Neural cell (in vitro differentiated cells): ENCODE results near the gene PPP3CA. TPM values are rescaled to one million over a fixed set of nuclear protein-coding genes. Genes with fewer than 3 reads are reported as not detected.

Experiments used
- H2AFZ ChIP-seq: fragments of 200-600, 300-800 bp; sonication (generic), shearing (Covaris generic); 2 replicates; pipeline ENCODE4 v1.6.0; 2014; ENCODE audit warnings: low read depth, mild to moderate bottlenecking, antibody characterized with exemption, low read length, moderate library complexity
- H3F3A ChIP-seq: fragments of 200-600 bp; shearing (Covaris generic); 2 replicates; pipeline ENCODE4 v1.6.1; 2016; ENCODE audit warnings: mild to moderate bottlenecking, moderate library complexity, mixed read lengths, antibody characterized with exemption, low read length; ENCODE audit not compliant: insufficient read depth, poor library complexity, severe bottlenecking
- H3K27ac ChIP-seq: fragments of 200-600, 300-800 bp; sonication (generic), shearing (Covaris generic); 2 replicates; pipeline ENCODE4 v1.5.1; 2014; ENCODE audit warnings: mild to moderate bottlenecking, low read length, moderate library complexity
- H3K27me3 ChIP-seq: fragments of 300-800, 200-600 bp; sonication (generic), shearing (Covaris generic); 2 replicates; pipeline ENCODE4 v1.6.0; 2014; ENCODE audit warnings: mild to moderate bottlenecking, low read depth, low read length, moderate library complexity; ENCODE audit not compliant: insufficient read depth
- H3K36me3 ChIP-seq: fragments of 300-800, 200-600 bp; sonication (generic), shearing (Covaris generic); 2 replicates; pipeline ENCODE4 v1.5.1; 2014; ENCODE audit warnings: mild to moderate bottlenecking, antibody characterized with exemption, low read length, moderate library complexity; ENCODE audit not compliant: insufficient read depth
- H3K4me2 ChIP-seq: fragments of 300-800, 200-600 bp; sonication (generic), shearing (Covaris generic); 2 replicates; pipeline ENCODE4 v1.6.0; 2014; ENCODE audit warnings: mild to moderate bottlenecking, low read length
- H3K4me3 ChIP-seq: fragments of 300-800, 200-600 bp; sonication (generic), shearing (Covaris generic); 2 replicates; pipeline ENCODE4 v1.5.1; 2014; ENCODE audit warnings: mild to moderate bottlenecking, low read length, moderate library complexity
- H3K79me2 ChIP-seq: fragments of 200-600 bp; shearing (Covaris generic); replicated peaks from 2 replicates; pipeline ENCODE4 v1.6.0; 2014; ENCODE audit warnings: mild to moderate bottlenecking, low read length, moderate library complexity; ENCODE audit not compliant: insufficient read depth
- H3K9ac ChIP-seq: fragments of 300-800, 200-600 bp; sonication (generic), shearing (Covaris generic); 2 replicates; pipeline ENCODE4 v1.6.1; 2016; ENCODE audit warnings: mild to moderate bottlenecking, low read length, mixed read lengths
- H3K9me2 ChIP-seq: fragments of 200-600 bp; shearing (Covaris generic); 2 replicates; pipeline ENCODE4 v1.6.1; 2016; ENCODE audit warnings: mild to moderate bottlenecking, low read length, mixed read lengths; ENCODE audit not compliant: insufficient read depth
- H3K9me3 ChIP-seq: fragments of 200-600, 300-800 bp; sonication (generic), shearing (Covaris generic); 2 replicates; pipeline ENCODE4 v1.6.1; 2016; ENCODE audit warnings: mild to moderate bottlenecking, mixed run types, low read length, moderate library complexity, mixed read lengths
- H4K20me1 ChIP-seq: fragments of 200-600 bp; shearing (Covaris generic); 2 replicates; pipeline ENCODE4 v1.6.1; 2016; ENCODE audit warnings: mild to moderate bottlenecking, mixed run types; ENCODE audit not compliant: insufficient read depth
- EP300 ChIP-seq: fragments of 450-650 bp; conservative IDR thresholded peaks from 2 replicates; pipeline ENCODE4 v1.6.1; 2014; ENCODE audit warnings: antibody characterized with exemption, mild to moderate bottlenecking, moderate library complexity; ENCODE audit not compliant: poor library complexity, severe bottlenecking
- EZH2 ChIP-seq: fragments of 200-600, 300-800 bp; shearing (Covaris generic), sonication (generic); IDR thresholded peaks from 2 replicates; pipeline ENCODE4 v1.6.1; 2014; ENCODE audit warnings: antibody characterized with exemption, low read length, borderline replicate concordance, mild to moderate bottlenecking; ENCODE audit not compliant: insufficient read depth, poor library complexity, severe bottlenecking
- MXI1 ChIP-seq: fragments of 450-650 bp; conservative IDR thresholded peaks from 2 replicates; pipeline ENCODE4 v1.6.1; 2014; ENCODE audit warnings: antibody characterized with exemption, mild to moderate bottlenecking; ENCODE audit not compliant: poor library complexity, severe bottlenecking
- POLR2AphosphoS5 ChIP-seq: IDR thresholded peaks from 2 replicates; pipeline ENCODE4 v1.6.1; 2012
- RAD21 ChIP-seq: fragments of 450-650 bp; conservative IDR thresholded peaks from 2 replicates; pipeline ENCODE4 v1.6.1; 2014; ENCODE audit warnings: antibody characterized with exemption, mild to moderate bottlenecking, moderate library complexity
- REST ChIP-seq: IDR thresholded peaks from 2 replicates; pipeline ENCODE4 v1.6.1; 2012; ENCODE audit warnings: borderline replicate concordance
- SMC3 ChIP-seq: fragments of 450-650 bp; conservative IDR thresholded peaks from 2 replicates; pipeline ENCODE4 v1.6.1; 2014; ENCODE audit warnings: antibody characterized with exemption, mild to moderate bottlenecking, moderate library complexity; ENCODE audit not compliant: poor library complexity
- TAF1 ChIP-seq: IDR thresholded peaks from 2 replicates; pipeline ENCODE4 v1.6.1; 2012; ENCODE audit warnings: low read depth
- polyA plus RNA-seq: library from polyadenylated mRNA; depleted of rRNA; stranded (reverse); fragments of >200 nt; gene quantifications from 2 replicates; pipeline ENCODE4 v1.2.3, GENCODE V29; 2014
- TF ChIP-seq, protein P1 (sequence below): fragments of 450-650 bp; IDR thresholded peaks from 2 replicates; pipeline ENCODE4 v1.5.1; 2014; ENCODE audit warnings: antibody characterized with exemption, mild to moderate bottlenecking, moderate library complexity; ENCODE audit not compliant: poor library complexity, severe bottlenecking

Gene PPP3CA
- polyA plus RNA-seq, 1 donor from 2014 or later: 78.2 TPM

DNA sequence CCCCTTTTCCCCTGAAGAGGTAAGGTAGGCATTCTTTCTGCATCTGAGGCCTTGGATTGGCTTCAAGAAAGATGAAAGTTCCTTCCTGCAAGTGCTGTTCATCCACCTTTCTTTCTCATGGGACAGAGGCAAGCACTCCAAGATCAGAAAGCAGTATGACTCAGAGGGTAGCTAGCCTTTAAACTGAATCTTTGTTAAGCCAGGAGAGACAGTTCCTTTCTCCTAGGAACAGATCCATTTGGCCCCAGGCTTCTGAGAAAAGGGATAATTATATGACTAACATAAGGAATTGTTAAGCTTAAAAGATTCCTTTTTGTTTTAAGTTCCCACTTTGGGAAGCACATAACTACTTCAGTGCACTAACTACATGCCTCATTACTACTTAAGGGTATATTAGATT, 192.0 kb downstream of the PPP3CA start:
- Histone ChIP-seq H2AFZ (no peak overlapping the region), H3K36me3 (no peaks in the 10 kb centered on the region), H3K79me2 (no peaks in the 10 kb centered on the region), H4K20me1 (no peaks in the 10 kb centered on the region), H3K4me3 (no peak overlapping the region), H3K9me2 (no peaks in the 10 kb centered on the region), H3K9me3 (no peaks in the 10 kb centered on the region), H3K27ac (no peak overlapping the region), H3K9ac (no peak overlapping the region), H3K4me2 (no peak overlapping the region), H3K27me3 (no peaks in the 10 kb centered on the region), H3F3A (no peaks in the 10 kb centered on the region)
- TF ChIP-seq, protein P1, sequence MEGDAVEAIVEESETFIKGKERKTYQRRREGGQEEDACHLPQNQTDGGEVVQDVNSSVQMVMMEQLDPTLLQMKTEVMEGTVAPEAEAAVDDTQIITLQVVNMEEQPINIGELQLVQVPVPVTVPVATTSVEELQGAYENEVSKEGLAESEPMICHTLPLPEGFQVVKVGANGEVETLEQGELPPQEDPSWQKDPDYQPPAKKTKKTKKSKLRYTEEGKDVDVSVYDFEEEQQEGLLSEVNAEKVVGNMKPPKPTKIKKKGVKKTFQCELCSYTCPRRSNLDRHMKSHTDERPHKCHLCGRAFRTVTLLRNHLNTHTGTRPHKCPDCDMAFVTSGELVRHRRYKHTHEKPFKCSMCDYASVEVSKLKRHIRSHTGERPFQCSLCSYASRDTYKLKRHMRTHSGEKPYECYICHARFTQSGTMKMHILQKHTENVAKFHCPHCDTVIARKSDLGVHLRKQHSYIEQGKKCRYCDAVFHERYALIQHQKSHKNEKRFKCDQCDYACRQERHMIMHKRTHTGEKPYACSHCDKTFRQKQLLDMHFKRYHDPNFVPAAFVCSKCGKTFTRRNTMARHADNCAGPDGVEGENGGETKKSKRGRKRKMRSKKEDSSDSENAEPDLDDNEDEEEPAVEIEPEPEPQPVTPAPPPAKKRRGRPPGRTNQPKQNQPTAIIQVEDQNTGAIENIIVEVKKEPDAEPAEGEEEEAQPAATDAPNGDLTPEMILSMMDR: no peak
- no peak for TF ChIP-seq POLR2AphosphoS5
- no peak for TF ChIP-seq TAF1

GRCh38 chr4:101153653-101154052, 193.7 kb downstream of the PPP3CA start:
- Histone ChIP-seq H3K27ac (no peak overlapping the region), H3K9me3 (no peaks in the 10 kb centered on the region), H3K79me2 (no peaks in the 10 kb centered on the region), H3K9ac (no peak overlapping the region), H3K36me3 (no peaks in the 10 kb centered on the region), H3K27me3 (no peaks in the 10 kb centered on the region), H2AFZ (no peak overlapping the region), H3K4me3 (no peak overlapping the region), H4K20me1 (no peaks in the 10 kb centered on the region), H3F3A (no peaks in the 10 kb centered on the region), H3K9me2 (no peaks in the 10 kb centered on the region), H3K4me2 (no peak overlapping the region)
- TF ChIP-seq EZH2: no peak
- no peak for TF ChIP-seq REST
- no peak for TF ChIP-seq EP300
- no peak for TF ChIP-seq SMC3
- TF ChIP-seq, protein P1: no peak
- TF ChIP-seq MXI1: no peak
- no peak for TF ChIP-seq RAD21
